ENCODE measurements around the gene TCF7L2.
"Not testable (repeated sequence)": the region's sequence is repeated elsewhere in the genome, so short reads cannot be mapped to it uniquely, and the experiment has no call there.

TCF7L2 gene

DNA sequence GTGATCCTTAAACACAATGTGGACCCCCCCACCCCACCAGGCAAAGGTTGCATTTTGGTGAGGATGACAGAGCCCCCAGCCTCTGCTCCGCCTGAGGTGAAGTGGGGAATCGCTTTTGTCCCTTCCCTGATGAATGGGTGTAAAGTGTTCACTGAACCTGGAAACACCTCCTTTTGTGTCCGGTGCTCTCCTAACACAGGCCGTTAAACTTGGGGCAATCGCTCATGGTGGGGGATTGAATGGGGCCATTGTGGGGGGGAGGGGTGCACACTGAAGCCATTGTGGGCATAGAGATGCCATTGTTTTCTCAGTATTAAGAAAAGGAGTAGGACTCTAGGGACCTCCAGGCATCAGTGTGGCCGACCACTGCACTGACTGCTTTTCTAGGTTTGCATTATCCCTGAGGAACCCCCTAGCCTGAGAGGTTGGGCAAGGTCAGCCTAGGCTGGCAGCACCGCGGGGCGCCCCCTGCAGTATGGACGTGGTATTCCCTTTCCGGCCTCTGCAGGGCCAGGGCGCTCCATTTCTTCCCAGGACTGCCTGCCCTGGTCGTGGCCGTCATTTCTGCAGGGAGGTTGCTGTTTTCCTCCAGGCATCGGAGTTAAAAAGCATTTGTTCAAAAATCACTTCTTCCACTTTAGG lies 158.3 kb downstream of the TCF7L2 start:
- H3K4me3 ChIP-seq (ENCODE audit: control insufficient read depth, low read depth, low read length), result no peak overlapping the region
- TF ChIP-seq, protein P1, sequence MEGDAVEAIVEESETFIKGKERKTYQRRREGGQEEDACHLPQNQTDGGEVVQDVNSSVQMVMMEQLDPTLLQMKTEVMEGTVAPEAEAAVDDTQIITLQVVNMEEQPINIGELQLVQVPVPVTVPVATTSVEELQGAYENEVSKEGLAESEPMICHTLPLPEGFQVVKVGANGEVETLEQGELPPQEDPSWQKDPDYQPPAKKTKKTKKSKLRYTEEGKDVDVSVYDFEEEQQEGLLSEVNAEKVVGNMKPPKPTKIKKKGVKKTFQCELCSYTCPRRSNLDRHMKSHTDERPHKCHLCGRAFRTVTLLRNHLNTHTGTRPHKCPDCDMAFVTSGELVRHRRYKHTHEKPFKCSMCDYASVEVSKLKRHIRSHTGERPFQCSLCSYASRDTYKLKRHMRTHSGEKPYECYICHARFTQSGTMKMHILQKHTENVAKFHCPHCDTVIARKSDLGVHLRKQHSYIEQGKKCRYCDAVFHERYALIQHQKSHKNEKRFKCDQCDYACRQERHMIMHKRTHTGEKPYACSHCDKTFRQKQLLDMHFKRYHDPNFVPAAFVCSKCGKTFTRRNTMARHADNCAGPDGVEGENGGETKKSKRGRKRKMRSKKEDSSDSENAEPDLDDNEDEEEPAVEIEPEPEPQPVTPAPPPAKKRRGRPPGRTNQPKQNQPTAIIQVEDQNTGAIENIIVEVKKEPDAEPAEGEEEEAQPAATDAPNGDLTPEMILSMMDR (IDR thresholded peaks at IDR 0.05; ENCODE audit: control insufficient read depth, insufficient read depth, low read depth, low read length, missing control alignments), result peak; percentile 58
- DNase-seq (ENCODE audit: low read depth), result no peak

DNA sequence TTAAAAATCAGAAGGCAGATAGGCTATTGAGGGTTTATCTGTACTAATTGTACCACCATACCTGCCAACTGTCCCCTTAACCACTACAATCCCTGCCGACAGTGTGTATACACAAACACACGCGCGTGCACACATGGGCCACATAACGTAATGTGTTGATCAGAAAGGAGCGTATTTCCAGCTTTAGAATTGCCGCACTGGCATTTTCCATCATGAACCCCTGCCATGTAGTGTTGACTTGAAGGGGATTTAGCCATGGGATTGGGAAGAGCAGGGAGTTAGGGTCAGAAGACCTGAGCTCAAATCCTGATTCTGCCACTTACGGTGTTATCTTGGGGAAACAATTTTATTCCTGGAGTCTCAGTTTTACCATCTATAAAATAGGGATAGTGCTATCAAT lies 158.9 kb downstream of the TCF7L2 start:
- TF ChIP-seq, protein P1 (IDR thresholded peaks at IDR 0.05; ENCODE audit: control insufficient read depth, insufficient read depth, low read depth, low read length, missing control alignments), result no peak
- no peak overlapping the region for H3K4me3 ChIP-seq (ENCODE audit: control insufficient read depth, low read depth, low read length)
- DNase-seq (ENCODE audit: low read depth), result no peak

DNA sequence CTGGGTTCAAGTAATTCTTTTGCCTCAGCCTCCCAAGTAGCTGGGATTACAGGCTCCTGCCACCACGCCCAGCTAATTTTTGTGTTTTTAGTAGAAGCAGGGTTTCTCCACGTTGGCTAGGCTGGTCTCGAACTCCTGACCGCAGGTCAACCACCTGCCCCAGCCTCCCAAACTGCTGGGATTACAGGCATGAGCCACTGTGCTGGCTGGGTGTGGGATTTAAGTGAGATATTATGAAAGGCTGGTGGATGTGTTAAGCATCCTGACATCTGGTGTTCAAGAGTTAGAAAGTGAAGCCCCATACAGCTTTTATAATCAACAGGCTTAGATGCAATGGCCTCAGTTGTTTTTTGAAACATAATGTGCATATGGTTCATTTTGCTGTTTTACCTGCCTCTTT lies 159.4 kb downstream of the TCF7L2 start:
- DNase-seq (ENCODE audit: low read depth); H3K4me3 ChIP-seq (ENCODE audit: control insufficient read depth, low read depth, low read length): not testable (repeated sequence)

DNA sequence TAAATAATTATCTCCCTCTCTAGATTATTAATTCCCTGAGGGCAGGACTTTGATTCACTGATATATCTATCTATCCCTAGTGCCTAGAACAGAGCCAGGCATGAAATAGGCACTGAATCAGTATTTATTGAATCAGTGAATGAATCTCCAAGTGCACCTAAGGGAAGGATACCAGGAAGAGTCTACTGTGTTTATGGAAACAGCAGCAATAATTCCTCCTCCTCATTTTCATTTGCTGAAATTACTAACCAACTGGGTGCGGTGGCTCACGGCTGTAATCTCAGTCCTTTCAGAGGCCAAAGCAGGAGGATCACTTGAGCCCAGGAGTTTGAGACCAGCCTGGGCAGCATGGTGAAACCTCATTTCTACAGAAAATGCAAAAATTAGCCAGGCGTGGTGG lies 161.2 kb downstream of the TCF7L2 start:
- no peak for DNase-seq (ENCODE audit: low read depth)
- H3K4me3 ChIP-seq (ENCODE audit: control insufficient read depth, low read depth, low read length), result no peak overlapping the region
- TF ChIP-seq, protein P1 (IDR thresholded peaks at IDR 0.05; ENCODE audit: control insufficient read depth, insufficient read depth, low read depth, low read length, missing control alignments), result no peak

DNA sequence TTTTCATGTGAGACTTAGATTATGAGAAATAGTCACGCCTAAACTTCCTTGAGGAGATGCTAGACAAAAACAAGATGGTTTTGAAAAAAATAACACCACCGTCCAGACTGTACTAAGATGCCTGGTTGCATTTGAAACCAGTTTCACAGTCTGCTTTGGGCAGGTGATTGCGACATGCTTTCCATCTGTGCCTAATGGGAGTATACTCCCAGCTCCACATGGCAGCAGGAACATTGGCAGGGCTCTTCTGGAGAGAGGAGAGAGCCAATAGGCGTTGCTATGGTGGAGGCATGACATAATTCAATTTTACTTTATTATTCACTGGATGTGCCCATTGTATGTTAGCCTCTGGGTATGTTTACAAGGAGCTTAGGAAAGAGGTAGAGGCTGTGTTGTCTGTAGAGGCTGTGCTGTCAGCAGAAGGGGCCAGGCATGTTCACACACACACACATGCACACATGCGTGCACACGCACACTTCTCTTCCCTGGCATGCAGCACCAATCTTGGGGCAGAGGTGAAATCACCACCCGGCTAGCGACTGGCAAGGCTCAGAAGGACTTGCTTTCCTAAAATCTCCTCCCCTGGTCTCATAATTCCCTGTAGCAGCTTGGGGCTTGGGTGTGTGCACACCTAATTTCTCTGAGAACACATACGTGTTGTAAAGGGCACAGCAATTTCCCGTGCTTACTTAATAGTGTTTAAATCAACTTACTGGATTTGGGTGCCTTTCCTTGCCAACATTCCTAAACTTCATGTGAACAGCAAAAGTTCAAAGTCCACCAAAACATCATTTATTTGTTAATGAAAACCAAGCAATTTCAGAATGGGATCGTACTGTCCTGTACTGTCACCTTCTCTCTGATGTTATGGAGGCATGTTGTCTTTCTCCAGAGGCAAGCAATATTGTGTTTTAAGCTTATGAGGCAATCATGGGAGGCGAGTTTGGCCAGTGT lies 162.1 kb downstream of the TCF7L2 start:
- DNase-seq (ENCODE audit: low read depth), result peak; percentile 61

DNA sequence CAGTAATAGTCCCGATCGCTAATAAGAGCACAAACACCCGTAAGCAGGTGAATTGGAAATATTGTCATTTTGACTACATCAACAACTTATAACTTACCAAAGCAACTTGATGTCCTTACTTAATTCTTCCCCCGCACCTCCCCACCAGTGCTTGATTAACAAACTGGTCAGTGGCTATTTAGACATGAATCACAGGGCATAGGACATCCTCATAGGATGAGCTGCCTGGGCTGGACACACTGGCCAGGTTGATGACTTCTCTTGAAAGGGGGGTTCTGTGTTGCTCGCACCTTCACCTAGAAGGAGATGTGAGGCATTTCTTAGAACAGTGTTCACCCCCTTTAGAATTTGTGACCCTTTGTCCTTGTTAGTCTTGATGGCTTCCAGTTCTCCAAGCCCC lies 163.2 kb downstream of the TCF7L2 start:
- TF ChIP-seq, protein P1 (IDR thresholded peaks at IDR 0.05; ENCODE audit: control insufficient read depth, insufficient read depth, low read depth, low read length, missing control alignments), result no peak
- no peak overlapping the region for H3K4me3 ChIP-seq (ENCODE audit: control insufficient read depth, low read depth, low read length)
- DNase-seq (ENCODE audit: low read depth), result no peak

More for the DNA sequence above, 162.1 kb downstream of the TCF7L2 start:
- TF ChIP-seq, protein P1 (IDR thresholded peaks at IDR 0.05; ENCODE audit: control insufficient read depth, insufficient read depth, low read depth, low read length, missing control alignments), result no peak
- no peak overlapping the region for H3K4me3 ChIP-seq (ENCODE audit: control insufficient read depth, low read depth, low read length)

DNA sequence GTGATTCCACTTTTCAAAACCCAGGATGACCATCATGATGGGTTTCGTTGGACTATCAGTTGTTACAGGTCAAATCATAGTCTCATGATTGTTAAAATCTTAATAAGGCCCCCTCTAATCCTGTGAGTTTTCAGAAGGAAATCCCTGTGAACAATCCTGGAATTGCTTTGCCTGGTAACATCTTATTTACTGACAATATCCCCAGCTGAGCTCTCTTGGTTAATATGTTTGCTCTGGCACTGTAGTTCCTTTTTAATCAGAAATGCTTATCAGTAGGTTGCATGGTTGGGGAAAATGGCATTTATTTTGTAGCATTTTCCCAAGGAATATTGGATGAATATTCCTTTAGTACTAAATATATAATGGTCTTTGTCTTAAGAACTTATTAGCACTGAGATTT lies 163.9 kb downstream of the TCF7L2 start:
- H3K4me3 ChIP-seq (ENCODE audit: control insufficient read depth, low read depth, low read length), result no peak overlapping the region
- no peak for DNase-seq (ENCODE audit: low read depth)
- TF ChIP-seq, protein P1 (IDR thresholded peaks at IDR 0.05; ENCODE audit: control insufficient read depth, insufficient read depth, low read depth, low read length, missing control alignments), result no peak

Data from AG09309 (cell line).